ENCODE results near the gene NKIRAS1.
"Not testable (repeated sequence)": the region's sequence is repeated elsewhere in the genome, so short reads cannot be mapped to it uniquely, and the experiment has no call there.

NKIRAS1 gene

GRCh38 chr3:23882487-23882918 is 34.3 kb downstream of the NKIRAS1 start:
- Histone ChIP-seq H3F3A (ENCODE audit: insufficient read depth) (no peaks in the 10 kb centered on the region), H3K9me3 (ENCODE audit: insufficient read depth, low read length) (no peaks in the 10 kb centered on the region), H3K36me3 (ENCODE audit: low read length) (no peaks in the 10 kb centered on the region), H3K4me2 (ENCODE audit: low read depth, low read length, poor library complexity, severe bottlenecking) (no peak overlapping the region), H2AFZ (ENCODE audit: low read depth, low read length, severe bottlenecking) (no peak overlapping the region), H3K4me3 (ENCODE audit: insufficient read depth, low read length, poor library complexity, severe bottlenecking) (no peak overlapping the region), H3K9me2 (replicated peaks; ENCODE audit: insufficient read depth, low read length) (no peaks in the 10 kb centered on the region), H3K9ac (ENCODE audit: low read length) (no peak overlapping the region), H4K20me1 (ENCODE audit: low read depth, low read length) (peaks cover 2% of the 10 kb centered on the region; the same call in 1 of the 2 replicates), H3K27me3 (ENCODE audit: low read length) (no peaks in the 10 kb centered on the region), H3K79me2 (ENCODE audit: insufficient read depth, low read length) (no peaks in the 10 kb centered on the region), H3K27ac (ENCODE audit: low read depth, low read length) (no peak overlapping the region)
- TF ChIP-seq CTCF (IDR thresholded peaks at IDR 0.05; ENCODE audit: insufficient read depth, low read length, poor library complexity, severe bottlenecking), result no peak
- TF ChIP-seq EZH2phosphoT487 (conservative IDR thresholded peaks at IDR 0.05; ENCODE audit: low read length), result no peak

GRCh38 chr3:23881993-23882392 is 34.8 kb downstream of the NKIRAS1 start:
- H3K9me2 ChIP-seq (replicated peaks; ENCODE audit: insufficient read depth, low read length); H3K9me3 ChIP-seq (ENCODE audit: insufficient read depth, low read length); H3K36me3 ChIP-seq (ENCODE audit: low read length); H3F3A ChIP-seq (ENCODE audit: insufficient read depth); H2AFZ ChIP-seq (ENCODE audit: low read depth, low read length, severe bottlenecking); H4K20me1 ChIP-seq (ENCODE audit: low read depth, low read length); H3K27me3 ChIP-seq (ENCODE audit: low read length); H3K4me3 ChIP-seq (ENCODE audit: insufficient read depth, low read length, poor library complexity, severe bottlenecking); H3K4me2 ChIP-seq (ENCODE audit: low read depth, low read length, poor library complexity, severe bottlenecking); H3K9ac ChIP-seq (ENCODE audit: low read length); H3K27ac ChIP-seq (ENCODE audit: low read depth, low read length); H3K79me2 ChIP-seq (ENCODE audit: insufficient read depth, low read length): not testable (repeated sequence)

- no peaks in the 10 kb centered on the region for H3K79me2 ChIP-seq (ENCODE audit: insufficient read depth, low read length)
- H3K36me3 ChIP-seq (ENCODE audit: low read length), result no peaks in the 10 kb centered on the region
- no peak overlapping the region for H3K4me3 ChIP-seq (ENCODE audit: insufficient read depth, low read length, poor library complexity, severe bottlenecking)
- H3K27me3 ChIP-seq (ENCODE audit: low read length), result no peaks in the 10 kb centered on the region
- H3F3A ChIP-seq (ENCODE audit: insufficient read depth), result no peaks in the 10 kb centered on the region
- no peaks in the 10 kb centered on the region for H3K9me2 ChIP-seq (replicated peaks; ENCODE audit: insufficient read depth, low read length)
- peaks cover 2% of the 10 kb centered on the region; the same call in 1 of the 2 replicates for H4K20me1 ChIP-seq (ENCODE audit: low read depth, low read length)
- no peak overlapping the region for H3K4me2 ChIP-seq (ENCODE audit: low read depth, low read length, poor library complexity, severe bottlenecking)
- H3K9ac ChIP-seq (ENCODE audit: low read length), result no peak overlapping the region
- no peak overlapping the region for H2AFZ ChIP-seq (ENCODE audit: low read depth, low read length, severe bottlenecking)
- TF ChIP-seq EZH2phosphoT487 (conservative IDR thresholded peaks at IDR 0.05; ENCODE audit: low read length) (no peak), CTCF (IDR thresholded peaks at IDR 0.05; ENCODE audit: insufficient read depth, low read length, poor library complexity, severe bottlenecking) (no peak)
- no peak overlapping the region for H3K27ac ChIP-seq (ENCODE audit: low read depth, low read length)
- H3K9me3 ChIP-seq (ENCODE audit: insufficient read depth, low read length), result no peaks in the 10 kb centered on the region
Measured at GRCh38 chr3:23880703-23881339, 36.0 kb downstream of the NKIRAS1 start.

- H3K9me3 ChIP-seq (ENCODE audit: insufficient read depth, low read length), result no peaks in the 10 kb centered on the region
- no peak overlapping the region for H2AFZ ChIP-seq (ENCODE audit: low read depth, low read length, severe bottlenecking)
- no peak overlapping the region for H3K4me2 ChIP-seq (ENCODE audit: low read depth, low read length, poor library complexity, severe bottlenecking)
- H3K4me3 ChIP-seq (ENCODE audit: insufficient read depth, low read length, poor library complexity, severe bottlenecking), result no peak overlapping the region
- H4K20me1 ChIP-seq (ENCODE audit: low read depth, low read length), result peaks cover 2% of the 10 kb centered on the region; the same call in 1 of the 2 replicates
- H3K27me3 ChIP-seq (ENCODE audit: low read length), result no peaks in the 10 kb centered on the region
- no peak overlapping the region for H3K9ac ChIP-seq (ENCODE audit: low read length)
- H3K36me3 ChIP-seq (ENCODE audit: low read length), result no peaks in the 10 kb centered on the region
- H3K79me2 ChIP-seq (ENCODE audit: insufficient read depth, low read length), result no peaks in the 10 kb centered on the region
- H3K9me2 ChIP-seq (replicated peaks; ENCODE audit: insufficient read depth, low read length), result no peaks in the 10 kb centered on the region
- no peaks in the 10 kb centered on the region for H3F3A ChIP-seq (ENCODE audit: insufficient read depth)
- TF ChIP-seq CTCF (IDR thresholded peaks at IDR 0.05; ENCODE audit: insufficient read depth, low read length, poor library complexity, severe bottlenecking), result no peak
- TF ChIP-seq EZH2phosphoT487 (conservative IDR thresholded peaks at IDR 0.05; ENCODE audit: low read length), result no peak
- no peak overlapping the region for H3K27ac ChIP-seq (ENCODE audit: low read depth, low read length)
Measured at GRCh38 chr3:23879485-23879884, 37.3 kb downstream of the NKIRAS1 start.
